Upper lobe of left lung (tissue), 6 donors: ENCODE data around the gene GPD2. TPM values are rescaled to one million over a fixed set of nuclear protein-coding genes. Genes with fewer than 3 reads are reported as not detected.

Experiments used
- ATAC-seq, 2 donors: fragments of 200-7000 bp; cut with Tn5 transposase; one replicate each; pipeline ENCODE4 v1.9.1; 2022; ENCODE audit warnings: mild to moderate bottlenecking in 2 of 2, moderate library complexity in 2 of 2; ENCODE audit not compliant: low FRiP score in 2 of 2
- DNase-seq, 2 donors: peaks; one replicate each; pipeline ENCODE4 v3.0.0-alpha.2; 2019 to 2020
- H3K27ac ChIP-seq, 4 donors: fragments of 200-600 bp; sonication (generic); one replicate each; pipeline ENCODE4 v1.5.1; 2016 to 2019
- H3K27me3 ChIP-seq, 4 donors: fragments of 200-600 bp; sonication (generic); one replicate each; pipeline ENCODE4 v1.5.1; 2017 to 2019
- H3K36me3 ChIP-seq, 4 donors: fragments of 200-600 bp; sonication (generic); one replicate each; pipeline ENCODE4 v1.5.1; 2016 to 2019
- H3K4me1 ChIP-seq, 4 donors: fragments of 200-600 bp; sonication (generic); one replicate each; pipeline ENCODE4 v1.5.1; 2018 to 2019
- H3K4me3 ChIP-seq, 4 donors: fragments of 200-600 bp; sonication (generic); one replicate each; pipeline ENCODE4 v1.5.1; 2017 to 2019; ENCODE audit warnings: mild to moderate bottlenecking in 2 of 4, moderate library complexity in 1 of 4
- H3K9me3 ChIP-seq, 4 donors: fragments of 200-600 bp; sonication (generic); one replicate each; pipeline ENCODE4 v1.5.1; 2018 to 2019
- CTCF ChIP-seq, 6 experiments: fragments of 450-650 bp in 4 of 6; fragments of 200-600 bp in 2 of 6; sonication (generic) in 2 of 6; IDR thresholded peaks; one replicate each; pipeline ENCODE4 v1.5.1; 2016 to 2019; ENCODE audit warnings: antibody characterized with exemption in 6 of 6
- EP300 ChIP-seq, 4 donors: sonication (generic); formaldehyde crosslinking; IDR thresholded peaks; one replicate each; pipeline ENCODE4 v1.5.1; 2017; ENCODE audit warnings: antibody characterized with exemption in 4 of 4, control low read depth in 2 of 4
- POLR2A ChIP-seq, 4 donors: fragments of 450-650 bp; IDR thresholded peaks; one replicate each; pipeline ENCODE4 v1.5.1; 2016 to 2017; ENCODE audit warnings: antibody characterized with exemption in 4 of 4, mild to moderate bottlenecking in 2 of 4
- POLR2AphosphoS5 ChIP-seq, 2 donors: sonication (generic); formaldehyde crosslinking; IDR thresholded peaks; one replicate each; pipeline ENCODE4 v1.5.1; 2017; ENCODE audit warnings: antibody characterized with exemption in 2 of 2
- WGBS, 2 donors: methylation state at CpG; one replicate each; pipeline ENCODE4 v1.1.5; 2017 to 2018; 5-methylcytosine and 5-hydroxymethylcytosine counted together
- total RNA-seq, 6 donors: library from RNA; depleted of rRNA in 4 of 6; stranded (reverse); fragments of >200 nt in 4 of 6; gene quantifications; one replicate each; pipeline versions ENCODE4 v1.1.0 to v1.2.1, GENCODE V29; 2016 to 2021
- donor health status: DM: no; HTN: no; CAD: no; lungs with moderate emphysema.
- donor health status: DM: no; HTN: yes; CAD: no; lungs with severe emphysema.

The GPD2 gene
- total RNA-seq, 6 donors from 2014 or later: 37.6 to 142 (median 44.2) TPM

DNA sequence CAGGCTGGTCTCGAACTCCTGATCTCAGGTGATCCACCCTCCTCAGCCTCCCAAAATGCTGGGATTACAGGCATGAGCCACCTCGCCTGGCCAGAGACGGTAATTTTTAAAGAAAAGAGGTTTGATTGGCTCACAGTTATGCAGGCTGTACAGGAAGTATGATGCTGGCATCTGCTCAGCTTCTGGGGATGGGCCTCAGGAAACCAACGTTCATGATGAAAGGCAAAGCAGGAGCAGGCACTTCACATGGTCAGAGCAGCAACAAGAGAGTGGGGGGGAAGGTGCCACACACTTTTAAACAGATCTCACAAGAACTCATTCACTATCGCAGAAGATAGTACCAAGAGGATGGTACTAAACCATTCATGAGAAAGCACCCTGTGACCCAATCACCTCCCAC lies 38.0 kb upstream of the GPD2 start:
- no peak overlapping the region for H3K4me3 ChIP-seq
- no peak for ATAC-seq
- 72 to 75% methylated on average over 5 of the region's 5 CpGs for WGBS, 2 donors

GRCh38 chr2:156399224-156399949 lies 36.8 kb upstream of the GPD2 start:
- no peaks in the 10 kb centered on the region for H3K9me3 ChIP-seq
- ATAC-seq (peak; percentile 11 to 54), DNase-seq (peak in 1 of 2 donors; percentile 71)
- TF ChIP-seq POLR2A (IDR thresholded peaks at IDR 0.05): peak in 2 of 4 donors; percentile 18 to 69
- TF ChIP-seq POLR2AphosphoS5 (IDR thresholded peaks at IDR 0.05): peak in 1 of 2 donors; percentile 71
- no peak for TF ChIP-seq EP300 (IDR thresholded peaks at IDR 0.05)
- H3K4me3 ChIP-seq: peak overlapping the region; percentile 54 to 65 (median 61)
- no peaks in the 10 kb centered on the region for H3K27me3 ChIP-seq
- H3K36me3 ChIP-seq: no peaks in the 10 kb centered on the region
- H3K27ac ChIP-seq: peak overlapping the region; percentile 84 to 96 (median 88)
- WGBS, 2 donors: 40 to 48% methylated on average over 10 of the region's 10 CpGs
- H3K4me1 ChIP-seq: peaks cover 10 to 19% (median 15%) of the 10 kb centered on the region in 4 donors

More for the DNA sequence above, 38.0 kb upstream of the GPD2 start:
- no peak for TF ChIP-seq EP300 (IDR thresholded peaks at IDR 0.05)
- TF ChIP-seq POLR2A (IDR thresholded peaks at IDR 0.05): no peak
- no peak for TF ChIP-seq POLR2AphosphoS5 (IDR thresholded peaks at IDR 0.05)
- no peak for TF ChIP-seq CTCF (IDR thresholded peaks at IDR 0.05)
- Histone ChIP-seq H3K36me3 (no peaks in the 10 kb centered on the region), H3K9me3 (no peaks in the 10 kb centered on the region), H3K4me1 (peaks cover 10 to 19% (median 15%) of the 10 kb centered on the region in 4 donors), H3K27ac (peak overlapping the region in 1 of 4 donors; percentile 5), H3K27me3 (no peaks in the 10 kb centered on the region)
- DNase-seq: no peak

DNA sequence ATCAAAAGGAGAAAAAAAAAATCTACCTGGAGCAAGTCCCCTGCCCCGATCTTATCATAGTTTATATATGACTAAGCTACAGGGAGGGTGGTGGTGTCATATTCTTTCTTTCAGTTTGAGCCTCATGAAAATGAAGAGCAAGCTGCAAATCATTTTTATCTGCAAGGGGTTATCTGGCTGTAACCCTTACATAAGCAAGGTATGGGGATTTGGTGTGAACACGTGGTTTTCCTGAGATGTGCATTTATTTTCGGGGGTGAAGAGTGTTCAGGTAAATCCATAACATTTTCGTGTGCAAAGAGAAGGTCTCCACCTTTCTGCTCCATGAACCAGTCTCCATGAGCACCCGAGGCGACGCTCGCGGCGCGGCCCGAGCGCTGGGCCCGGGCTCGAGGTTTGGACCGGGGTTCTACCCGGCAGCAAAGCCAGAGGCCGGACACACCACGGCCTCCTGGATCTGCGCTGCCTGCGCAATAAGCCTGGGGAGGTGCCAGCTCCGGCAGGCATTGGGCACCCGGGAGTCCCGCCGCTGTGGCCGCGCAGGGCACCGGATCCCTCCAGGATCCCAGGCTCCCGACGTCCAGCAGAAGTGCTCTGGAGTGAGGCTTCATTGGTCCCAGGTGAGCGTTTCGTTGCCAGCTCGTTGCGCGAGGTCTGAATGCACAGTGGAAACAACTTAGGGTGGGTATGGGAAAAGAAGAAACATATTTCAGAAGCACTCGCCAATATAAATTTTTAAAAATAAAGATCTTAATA lies 36.1 kb upstream of the GPD2 start:
- ATAC-seq: peak; percentile 90
- Histone ChIP-seq H3K27ac (peak overlapping the region; percentile 84 to 96 (median 88)), H3K27me3 (no peaks in the 10 kb centered on the region), H3K4me1 (peaks cover 10 to 19% (median 17%) of the 10 kb centered on the region in 4 donors), H3K4me3 (peak overlapping the region; percentile 54 to 65 (median 61)), H3K36me3 (no peaks in the 10 kb centered on the region), H3K9me3 (no peaks in the 10 kb centered on the region)
- peak; percentile 84 to 93 for DNase-seq
- peak in 1 of 4 donors; percentile 41 for TF ChIP-seq POLR2A (IDR thresholded peaks at IDR 0.05)
- TF ChIP-seq CTCF (IDR thresholded peaks at IDR 0.05): no peak
- no peak for TF ChIP-seq EP300 (IDR thresholded peaks at IDR 0.05)
- peak in 1 of 2 donors; percentile 38 for TF ChIP-seq POLR2AphosphoS5 (IDR thresholded peaks at IDR 0.05)
- 0 to 1% methylated on average over 12 to 36 of the region's 36 CpGs for WGBS, 2 donors

- H3K36me3 ChIP-seq: no peaks in the 10 kb centered on the region
- H3K4me3 ChIP-seq: peak overlapping the region; percentile 54 to 65 (median 61)
- H3K27ac ChIP-seq: peak overlapping the region; percentile 84 to 96 (median 88)
- TF ChIP-seq EP300 (IDR thresholded peaks at IDR 0.05) (no peak), CTCF (IDR thresholded peaks at IDR 0.05) (no peak), POLR2A (IDR thresholded peaks at IDR 0.05) (no peak), POLR2AphosphoS5 (IDR thresholded peaks at IDR 0.05) (no peak)
- ATAC-seq: peak; percentile 90 to 92
- H3K4me1 ChIP-seq: peaks cover 10 to 25% (median 21%) of the 10 kb centered on the region in 4 donors
- H3K9me3 ChIP-seq: no peaks in the 10 kb centered on the region
- 0 to 1% methylated on average over 19 of the region's 19 CpGs for WGBS, 2 donors
- DNase-seq: peak; percentile 72 to 88
- no peaks in the 10 kb centered on the region for H3K27me3 ChIP-seq
These were observed 35.2 kb upstream of the GPD2 start for GRCh38 chr2:156400706-156401678.
